Peyer's patch (tissue), 4 donors: ENCODE results near the gene SASH1. TPM values are rescaled to one million over a fixed set of nuclear protein-coding genes. Genes with fewer than 3 reads are reported as not detected.
A peak's percentile ranks its signal among the peaks of the same experiment; 100 is the strongest.

Experiments
- DNase-seq, 3 donors: peaks; one replicate each; pipeline ENCODE4 v3.0.0-alpha.2; 2017 to 2019
- H3K27ac ChIP-seq, 4 donors: fragments of 200-600 bp; sonication (generic); one replicate each; pipeline ENCODE4 v1.5.1; 2016 to 2019
- H3K27me3 ChIP-seq, 2 donors: fragments of 200-600 bp; sonication (generic); one replicate each; pipeline ENCODE4 v1.5.1; 2019
- H3K36me3 ChIP-seq, 3 donors: fragments of 200-600 bp; sonication (generic); one replicate each; pipeline ENCODE4 v1.5.1; 2016 to 2019
- H3K4me1 ChIP-seq, 4 donors: fragments of 200-600 bp; sonication (generic); one replicate each; pipeline ENCODE4 v1.5.1; 2016 to 2019
- H3K4me3 ChIP-seq, 4 donors: fragments of 200-600 bp; sonication (generic); 1 replicate in 3 of 4; 2 replicates in 1 of 4; pipeline ENCODE4 v1.5.1; 2016 to 2019; ENCODE audit warnings: mild to moderate bottlenecking in 1 of 4
- H3K9me3 ChIP-seq, 4 donors: fragments of 200-600 bp; sonication (generic); one replicate each; pipeline ENCODE4 v1.5.1; 2016 to 2019; ENCODE audit warnings: mild to moderate bottlenecking in 1 of 4
- CTCF ChIP-seq, 6 experiments: fragments of 450-650 bp in 4 of 6; fragments of 200-600 bp in 2 of 6; sonication (generic) in 1 of 6; IDR thresholded peaks; one replicate each; pipeline ENCODE4 v1.5.1; 2017 to 2019; ENCODE audit warnings: antibody characterized with exemption in 6 of 6, mild to moderate bottlenecking in 3 of 6, moderate library complexity in 1 of 6
- POLR2A ChIP-seq, 2 donors: fragments of 450-650 bp; IDR thresholded peaks; one replicate each; pipeline ENCODE4 v1.5.1; 2017; ENCODE audit warnings: antibody characterized with exemption in 2 of 2, mild to moderate bottlenecking in 2 of 2, moderate library complexity in 2 of 2
- total RNA-seq, 4 donors: library from RNA; depleted of rRNA; stranded (reverse); fragments of >200 nt; gene quantifications; one replicate each; pipeline ENCODE4 v1.1.0, GENCODE V29; 2016

SASH1 gene
- total RNA-seq, 4 donors from 2014 or later = 17.2 to 141 (median 38.1) TPM

- H3K36me3 ChIP-seq = peaks cover 0 to 28% (median 0%) of the 10 kb centered on the region in 3 donors
- no peak for DNase-seq
- H3K4me3 ChIP-seq = no peak overlapping the region
- TF ChIP-seq POLR2A (IDR thresholded peaks at IDR 0.05) = no peak
- no peak for TF ChIP-seq CTCF (IDR thresholded peaks at IDR 0.05)
- peak overlapping the region in 3 of 4 donors; percentile 5 to 69 (median 50) for H3K27ac ChIP-seq
- H3K9me3 ChIP-seq = no peaks in the 10 kb centered on the region
- H3K4me1 ChIP-seq = peaks cover 0 to 5% (median 0%) of the 10 kb centered on the region in 4 donors
- H3K27me3 ChIP-seq = no peaks in the 10 kb centered on the region
These were observed 178.5 kb downstream of the SASH1 start for GRCh38 chr6:148521158-148521557.

- H3K4me1 ChIP-seq = peaks cover 0 to 5% (median 0%) of the 10 kb centered on the region in 4 donors
- no peak for DNase-seq
- no peak for TF ChIP-seq POLR2A (IDR thresholded peaks at IDR 0.05)
- TF ChIP-seq CTCF (IDR thresholded peaks at IDR 0.05) = no peak
- H3K4me3 ChIP-seq = no peak overlapping the region
- peaks cover 0 to 24% (median 0%) of the 10 kb centered on the region in 3 donors for H3K36me3 ChIP-seq
- H3K27me3 ChIP-seq = no peaks in the 10 kb centered on the region
- H3K9me3 ChIP-seq = no peaks in the 10 kb centered on the region
- H3K27ac ChIP-seq = peak overlapping the region in 3 of 4 donors; percentile 5 to 69 (median 46)
These were observed 178.9 kb downstream of the SASH1 start for GRCh38 chr6:148521586-148521985.

DNA sequence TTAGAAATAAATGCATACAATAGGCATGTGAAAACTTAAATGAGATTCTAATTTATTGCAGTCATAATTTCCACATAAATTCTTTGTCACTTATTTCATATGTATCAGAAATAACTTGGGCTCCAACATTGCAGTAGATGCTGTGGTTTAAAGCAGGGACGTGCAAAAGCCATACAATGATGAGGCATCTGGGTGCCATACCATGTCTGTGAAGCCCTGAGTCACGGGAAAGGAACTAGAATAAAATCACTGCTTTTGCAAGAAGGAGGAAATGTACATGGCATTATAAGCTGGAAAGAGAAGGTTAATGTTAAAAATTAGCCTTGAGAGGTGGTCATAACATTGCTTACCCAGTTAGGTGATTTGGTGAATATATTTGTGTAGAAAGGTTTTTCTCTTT is 180.4 kb downstream of the SASH1 start:
- Histone ChIP-seq H3K36me3 (peaks cover 0 to 23% (median 0%) of the 10 kb centered on the region in 3 donors), H3K4me1 (peaks cover 0 to 5% (median 0%) of the 10 kb centered on the region in 4 donors), H3K27ac (no peak overlapping the region), H3K27me3 (no peaks in the 10 kb centered on the region), H3K4me3 (no peak overlapping the region), H3K9me3 (no peaks in the 10 kb centered on the region)
- DNase-seq = no peak
- TF ChIP-seq POLR2A (IDR thresholded peaks at IDR 0.05) = no peak
- TF ChIP-seq CTCF (IDR thresholded peaks at IDR 0.05) = no peak

DNA sequence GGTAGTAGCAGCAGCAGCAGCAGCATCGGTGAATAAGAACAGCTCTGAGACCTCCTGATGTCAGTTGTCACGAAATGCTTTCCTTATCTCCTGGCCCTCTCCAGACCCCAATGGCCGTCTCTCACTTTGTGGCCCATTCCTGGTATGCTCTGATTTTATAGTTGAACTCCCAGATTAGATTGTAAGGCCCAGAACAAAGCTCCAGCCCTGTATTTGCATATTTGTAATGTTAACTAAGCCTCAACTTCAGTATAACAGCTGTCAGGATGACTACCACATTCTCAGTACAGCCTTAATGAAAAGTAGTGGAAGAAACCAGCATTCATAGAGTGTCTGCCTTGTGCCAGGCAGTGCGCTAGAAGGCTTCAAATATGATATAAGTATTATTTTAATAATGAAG is 180.9 kb downstream of the SASH1 start:
- Histone ChIP-seq H3K4me1 (peaks cover 0 to 5% (median 0%) of the 10 kb centered on the region in 4 donors), H3K27me3 (no peaks in the 10 kb centered on the region), H3K36me3 (peaks cover 0 to 28% (median 0%) of the 10 kb centered on the region in 3 donors), H3K4me3 (no peak overlapping the region), H3K27ac (no peak overlapping the region), H3K9me3 (no peaks in the 10 kb centered on the region)
- no peak for TF ChIP-seq CTCF (IDR thresholded peaks at IDR 0.05)
- TF ChIP-seq POLR2A (IDR thresholded peaks at IDR 0.05) = no peak
- DNase-seq = no peak

- Histone ChIP-seq H3K27me3 (no peaks in the 10 kb centered on the region), H3K4me3 (no peak overlapping the region), H3K36me3 (peaks cover 0 to 28% (median 0%) of the 10 kb centered on the region in 3 donors), H3K27ac (peak overlapping the region in 3 of 4 donors; percentile 34 to 61 (median 59)), H3K9me3 (no peaks in the 10 kb centered on the region), H3K4me1 (peaks cover 0 to 5% (median 0%) of the 10 kb centered on the region in 4 donors)
- no peak for DNase-seq
- TF ChIP-seq CTCF (IDR thresholded peaks at IDR 0.05) = no peak
- TF ChIP-seq POLR2A (IDR thresholded peaks at IDR 0.05) = no peak
These were observed 181.8 kb downstream of the SASH1 start for GRCh38 chr6:148524471-148524882.
